Measurements from ENCODE around the gene KDM4F.

- TF ChIP-seq, protein P1, sequence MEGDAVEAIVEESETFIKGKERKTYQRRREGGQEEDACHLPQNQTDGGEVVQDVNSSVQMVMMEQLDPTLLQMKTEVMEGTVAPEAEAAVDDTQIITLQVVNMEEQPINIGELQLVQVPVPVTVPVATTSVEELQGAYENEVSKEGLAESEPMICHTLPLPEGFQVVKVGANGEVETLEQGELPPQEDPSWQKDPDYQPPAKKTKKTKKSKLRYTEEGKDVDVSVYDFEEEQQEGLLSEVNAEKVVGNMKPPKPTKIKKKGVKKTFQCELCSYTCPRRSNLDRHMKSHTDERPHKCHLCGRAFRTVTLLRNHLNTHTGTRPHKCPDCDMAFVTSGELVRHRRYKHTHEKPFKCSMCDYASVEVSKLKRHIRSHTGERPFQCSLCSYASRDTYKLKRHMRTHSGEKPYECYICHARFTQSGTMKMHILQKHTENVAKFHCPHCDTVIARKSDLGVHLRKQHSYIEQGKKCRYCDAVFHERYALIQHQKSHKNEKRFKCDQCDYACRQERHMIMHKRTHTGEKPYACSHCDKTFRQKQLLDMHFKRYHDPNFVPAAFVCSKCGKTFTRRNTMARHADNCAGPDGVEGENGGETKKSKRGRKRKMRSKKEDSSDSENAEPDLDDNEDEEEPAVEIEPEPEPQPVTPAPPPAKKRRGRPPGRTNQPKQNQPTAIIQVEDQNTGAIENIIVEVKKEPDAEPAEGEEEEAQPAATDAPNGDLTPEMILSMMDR (IDR thresholded peaks at IDR 0.05): no peak
- no peak for TF ChIP-seq POLR2A (IDR thresholded peaks at IDR 0.05)
These were observed 9.8 kb downstream of the KDM4F start for GRCh38 chr11:95059046-95059445.

Data from body of pancreas (tissue), 4 donors.